Panc1 (cell line): ENCODE results near the gene ABCF3.

Experiments
- POLR2AphosphoS5 ChIP-seq: IDR thresholded peaks from 2 replicates; pipeline ENCODE4 v1.6.1; 2012; ENCODE audit warnings: mild to moderate bottlenecking, low read depth, low read length, moderate library complexity
- TF ChIP-seq, protein P1 (sequence below): fragments of 450-650 bp; IDR thresholded peaks from 2 replicates; pipeline ENCODE4 v1.5.1; 2017; ENCODE audit warnings: mild to moderate bottlenecking

DNA sequence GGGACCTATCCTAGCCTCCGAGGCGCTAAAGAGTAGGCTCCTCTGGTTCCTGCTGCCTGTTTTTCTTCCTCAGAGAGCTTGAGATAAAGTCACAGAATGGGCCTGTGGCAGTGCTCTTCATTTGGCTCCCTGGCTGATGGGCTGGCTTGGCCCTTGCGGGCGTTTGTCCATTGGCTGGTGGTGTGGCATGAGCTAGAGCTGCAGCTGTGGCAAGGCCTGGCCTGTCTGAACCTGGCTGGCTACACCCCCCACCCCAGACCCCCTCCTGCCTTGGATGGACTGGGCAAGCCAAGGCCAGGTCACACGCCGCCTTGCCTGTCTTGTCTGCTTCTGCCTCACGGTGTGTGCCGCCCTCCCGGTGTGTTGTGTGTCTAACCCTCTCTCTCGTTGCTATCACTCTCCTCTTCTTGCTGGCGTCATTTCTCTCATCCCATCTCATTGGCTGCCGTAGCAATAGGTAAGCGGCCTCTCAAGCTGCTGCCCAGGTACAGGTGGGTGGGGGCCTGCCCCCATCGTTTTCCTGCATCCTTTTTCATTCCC, 8.2 kb upstream of the ABCF3 start:
- TF ChIP-seq, protein P1, sequence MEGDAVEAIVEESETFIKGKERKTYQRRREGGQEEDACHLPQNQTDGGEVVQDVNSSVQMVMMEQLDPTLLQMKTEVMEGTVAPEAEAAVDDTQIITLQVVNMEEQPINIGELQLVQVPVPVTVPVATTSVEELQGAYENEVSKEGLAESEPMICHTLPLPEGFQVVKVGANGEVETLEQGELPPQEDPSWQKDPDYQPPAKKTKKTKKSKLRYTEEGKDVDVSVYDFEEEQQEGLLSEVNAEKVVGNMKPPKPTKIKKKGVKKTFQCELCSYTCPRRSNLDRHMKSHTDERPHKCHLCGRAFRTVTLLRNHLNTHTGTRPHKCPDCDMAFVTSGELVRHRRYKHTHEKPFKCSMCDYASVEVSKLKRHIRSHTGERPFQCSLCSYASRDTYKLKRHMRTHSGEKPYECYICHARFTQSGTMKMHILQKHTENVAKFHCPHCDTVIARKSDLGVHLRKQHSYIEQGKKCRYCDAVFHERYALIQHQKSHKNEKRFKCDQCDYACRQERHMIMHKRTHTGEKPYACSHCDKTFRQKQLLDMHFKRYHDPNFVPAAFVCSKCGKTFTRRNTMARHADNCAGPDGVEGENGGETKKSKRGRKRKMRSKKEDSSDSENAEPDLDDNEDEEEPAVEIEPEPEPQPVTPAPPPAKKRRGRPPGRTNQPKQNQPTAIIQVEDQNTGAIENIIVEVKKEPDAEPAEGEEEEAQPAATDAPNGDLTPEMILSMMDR: no peak
- TF ChIP-seq POLR2AphosphoS5: no peak
